ENCODE results near the gene ARGFX.

DNA sequence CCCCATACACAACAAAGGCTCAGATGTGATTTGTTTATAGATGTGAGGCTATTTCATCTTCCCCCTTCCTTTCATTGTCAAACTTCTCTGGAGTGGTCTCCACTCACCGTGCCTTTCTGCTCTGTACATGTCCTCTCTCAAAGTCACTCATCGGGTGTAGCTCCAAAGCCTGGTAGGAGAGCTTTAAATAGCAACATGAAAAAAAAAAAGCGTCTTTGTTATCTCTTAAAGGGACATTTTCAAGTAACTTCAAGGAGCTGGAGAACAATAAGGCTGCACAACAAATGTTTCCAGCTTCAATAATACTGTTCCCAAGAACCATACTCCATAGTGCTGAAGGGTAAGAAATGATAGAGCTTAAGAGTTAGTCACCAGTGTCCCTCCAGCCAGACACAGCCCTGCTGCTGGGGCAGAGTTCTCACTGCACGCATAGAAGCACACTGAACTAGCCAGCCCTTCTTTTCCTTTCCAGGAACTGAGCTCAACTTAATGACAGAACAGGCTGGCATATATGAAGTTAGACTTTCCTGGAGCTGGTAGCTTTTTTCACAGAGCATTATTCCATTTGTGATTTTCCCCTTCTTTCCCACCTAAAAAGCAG is 33.6 kb downstream of the ARGFX start:
- no peak for TF ChIP-seq EZH2 (IDR thresholded peaks at IDR 0.05; ENCODE audit: low read depth, unreplicated experiment)
- TF ChIP-seq, protein P1, sequence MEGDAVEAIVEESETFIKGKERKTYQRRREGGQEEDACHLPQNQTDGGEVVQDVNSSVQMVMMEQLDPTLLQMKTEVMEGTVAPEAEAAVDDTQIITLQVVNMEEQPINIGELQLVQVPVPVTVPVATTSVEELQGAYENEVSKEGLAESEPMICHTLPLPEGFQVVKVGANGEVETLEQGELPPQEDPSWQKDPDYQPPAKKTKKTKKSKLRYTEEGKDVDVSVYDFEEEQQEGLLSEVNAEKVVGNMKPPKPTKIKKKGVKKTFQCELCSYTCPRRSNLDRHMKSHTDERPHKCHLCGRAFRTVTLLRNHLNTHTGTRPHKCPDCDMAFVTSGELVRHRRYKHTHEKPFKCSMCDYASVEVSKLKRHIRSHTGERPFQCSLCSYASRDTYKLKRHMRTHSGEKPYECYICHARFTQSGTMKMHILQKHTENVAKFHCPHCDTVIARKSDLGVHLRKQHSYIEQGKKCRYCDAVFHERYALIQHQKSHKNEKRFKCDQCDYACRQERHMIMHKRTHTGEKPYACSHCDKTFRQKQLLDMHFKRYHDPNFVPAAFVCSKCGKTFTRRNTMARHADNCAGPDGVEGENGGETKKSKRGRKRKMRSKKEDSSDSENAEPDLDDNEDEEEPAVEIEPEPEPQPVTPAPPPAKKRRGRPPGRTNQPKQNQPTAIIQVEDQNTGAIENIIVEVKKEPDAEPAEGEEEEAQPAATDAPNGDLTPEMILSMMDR (conservative IDR thresholded peaks at IDR 0.05; ENCODE audit: low read depth in 2 of 2): no peak
- TF ChIP-seq JUNB (IDR thresholded peaks at IDR 0.05; ENCODE audit: unreplicated experiment): no peak
- TF ChIP-seq POLR2AphosphoS5 (IDR thresholded peaks at IDR 0.05; ENCODE audit: low read depth): no peak
- TF ChIP-seq, protein P2, sequence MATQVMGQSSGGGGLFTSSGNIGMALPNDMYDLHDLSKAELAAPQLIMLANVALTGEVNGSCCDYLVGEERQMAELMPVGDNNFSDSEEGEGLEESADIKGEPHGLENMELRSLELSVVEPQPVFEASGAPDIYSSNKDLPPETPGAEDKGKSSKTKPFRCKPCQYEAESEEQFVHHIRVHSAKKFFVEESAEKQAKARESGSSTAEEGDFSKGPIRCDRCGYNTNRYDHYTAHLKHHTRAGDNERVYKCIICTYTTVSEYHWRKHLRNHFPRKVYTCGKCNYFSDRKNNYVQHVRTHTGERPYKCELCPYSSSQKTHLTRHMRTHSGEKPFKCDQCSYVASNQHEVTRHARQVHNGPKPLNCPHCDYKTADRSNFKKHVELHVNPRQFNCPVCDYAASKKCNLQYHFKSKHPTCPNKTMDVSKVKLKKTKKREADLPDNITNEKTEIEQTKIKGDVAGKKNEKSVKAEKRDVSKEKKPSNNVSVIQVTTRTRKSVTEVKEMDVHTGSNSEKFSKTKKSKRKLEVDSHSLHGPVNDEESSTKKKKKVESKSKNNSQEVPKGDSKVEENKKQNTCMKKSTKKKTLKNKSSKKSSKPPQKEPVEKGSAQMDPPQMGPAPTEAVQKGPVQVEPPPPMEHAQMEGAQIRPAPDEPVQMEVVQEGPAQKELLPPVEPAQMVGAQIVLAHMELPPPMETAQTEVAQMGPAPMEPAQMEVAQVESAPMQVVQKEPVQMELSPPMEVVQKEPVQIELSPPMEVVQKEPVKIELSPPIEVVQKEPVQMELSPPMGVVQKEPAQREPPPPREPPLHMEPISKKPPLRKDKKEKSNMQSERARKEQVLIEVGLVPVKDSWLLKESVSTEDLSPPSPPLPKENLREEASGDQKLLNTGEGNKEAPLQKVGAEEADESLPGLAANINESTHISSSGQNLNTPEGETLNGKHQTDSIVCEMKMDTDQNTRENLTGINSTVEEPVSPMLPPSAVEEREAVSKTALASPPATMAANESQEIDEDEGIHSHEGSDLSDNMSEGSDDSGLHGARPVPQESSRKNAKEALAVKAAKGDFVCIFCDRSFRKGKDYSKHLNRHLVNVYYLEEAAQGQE (IDR thresholded peaks at IDR 0.05; ENCODE audit: unreplicated experiment): no peak
- no peak for TF ChIP-seq STAT1 (IDR thresholded peaks at IDR 0.05; ENCODE audit: unreplicated experiment)
- no peak for TF ChIP-seq EZH2phosphoT487 (IDR thresholded peaks at IDR 0.05; ENCODE audit: unreplicated experiment)
- TF ChIP-seq CREB1 (CRISPR knock-in tag; IDR thresholded peaks at IDR 0.05; ENCODE audit: low read depth): no peak
- TF ChIP-seq, protein P3, sequence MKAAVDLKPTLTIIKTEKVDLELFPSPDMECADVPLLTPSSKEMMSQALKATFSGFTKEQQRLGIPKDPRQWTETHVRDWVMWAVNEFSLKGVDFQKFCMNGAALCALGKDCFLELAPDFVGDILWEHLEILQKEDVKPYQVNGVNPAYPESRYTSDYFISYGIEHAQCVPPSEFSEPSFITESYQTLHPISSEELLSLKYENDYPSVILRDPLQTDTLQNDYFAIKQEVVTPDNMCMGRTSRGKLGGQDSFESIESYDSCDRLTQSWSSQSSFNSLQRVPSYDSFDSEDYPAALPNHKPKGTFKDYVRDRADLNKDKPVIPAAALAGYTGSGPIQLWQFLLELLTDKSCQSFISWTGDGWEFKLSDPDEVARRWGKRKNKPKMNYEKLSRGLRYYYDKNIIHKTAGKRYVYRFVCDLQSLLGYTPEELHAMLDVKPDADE (IDR thresholded peaks at IDR 0.05): no peak
